GM18498 (cell line): Measurements from ENCODE around the gene SNW1.
"Not testable (repeated sequence)": the region's sequence is repeated elsewhere in the genome, so short reads cannot be mapped to it uniquely, and the experiment has no call there.

Experiments used
- ATAC-seq: cut with Tn5 transposase; IDR thresholded peaks from one replicate; pipeline ENCODE4 v1.9.1; 2021; ENCODE audit warnings: mild to moderate bottlenecking, moderate library complexity; ENCODE audit not compliant: unreplicated experiment

Gene SNW1

GRCh38 chr14:77760381-77761204, at the start of gene SNW1:
Gene SNW1, minus strand, starts transcription at chr14:77761156. Its CDS starts 29 bp downstream, at chr14:77761127.
- ATAC-seq: peak; percentile 94

- ATAC-seq: no peak
Measured at GRCh38 chr14:77809011-77809410, 48.1 kb upstream of the SNW1 start.

GRCh38 chr14:77808250-77808649, 47.3 kb upstream of the SNW1 start:
- no peak for ATAC-seq

DNA sequence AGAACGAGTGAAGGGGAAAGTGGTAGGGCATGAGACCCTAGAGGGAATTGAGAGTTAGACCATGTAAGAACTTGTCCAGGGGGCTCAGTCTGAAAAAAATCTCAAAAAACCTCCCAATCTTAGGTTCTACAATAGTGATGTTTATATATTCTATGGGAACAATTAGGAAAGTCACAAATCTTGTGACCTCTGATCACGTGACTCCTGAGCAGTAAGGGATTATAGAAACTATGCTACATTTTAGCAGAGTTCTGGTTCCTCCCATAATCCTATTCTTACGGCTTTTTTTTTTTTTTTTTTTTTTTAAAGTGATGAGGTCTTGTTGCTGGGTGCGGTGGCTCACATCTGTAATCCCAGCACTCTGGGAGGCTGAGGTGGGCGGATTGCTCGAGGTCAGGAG, 44.8 kb upstream of the SNW1 start:
- no peak for ATAC-seq

GRCh38 chr14:77804592-77804991, 43.6 kb upstream of the SNW1 start:
- no peak for ATAC-seq

DNA sequence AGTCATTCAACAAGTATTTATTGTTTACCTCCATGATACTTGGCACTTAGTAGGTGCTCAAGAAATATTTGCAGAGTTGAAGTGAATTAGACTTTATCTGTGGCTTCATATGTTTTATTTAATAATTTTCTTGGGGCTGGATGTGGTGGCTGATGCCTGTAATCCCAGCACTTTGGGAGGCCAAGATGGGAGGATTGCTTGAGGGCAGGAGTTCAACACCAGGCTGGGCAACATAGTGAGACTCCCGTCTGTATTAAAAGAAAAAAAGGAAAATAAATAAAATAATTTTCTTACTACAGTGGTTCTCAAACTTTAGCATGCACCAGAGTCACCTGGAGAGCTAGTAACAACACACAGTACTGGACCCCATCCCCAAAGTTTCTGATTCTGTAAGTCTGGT, 39.9 kb upstream of the SNW1 start:
- no peak for ATAC-seq

DNA sequence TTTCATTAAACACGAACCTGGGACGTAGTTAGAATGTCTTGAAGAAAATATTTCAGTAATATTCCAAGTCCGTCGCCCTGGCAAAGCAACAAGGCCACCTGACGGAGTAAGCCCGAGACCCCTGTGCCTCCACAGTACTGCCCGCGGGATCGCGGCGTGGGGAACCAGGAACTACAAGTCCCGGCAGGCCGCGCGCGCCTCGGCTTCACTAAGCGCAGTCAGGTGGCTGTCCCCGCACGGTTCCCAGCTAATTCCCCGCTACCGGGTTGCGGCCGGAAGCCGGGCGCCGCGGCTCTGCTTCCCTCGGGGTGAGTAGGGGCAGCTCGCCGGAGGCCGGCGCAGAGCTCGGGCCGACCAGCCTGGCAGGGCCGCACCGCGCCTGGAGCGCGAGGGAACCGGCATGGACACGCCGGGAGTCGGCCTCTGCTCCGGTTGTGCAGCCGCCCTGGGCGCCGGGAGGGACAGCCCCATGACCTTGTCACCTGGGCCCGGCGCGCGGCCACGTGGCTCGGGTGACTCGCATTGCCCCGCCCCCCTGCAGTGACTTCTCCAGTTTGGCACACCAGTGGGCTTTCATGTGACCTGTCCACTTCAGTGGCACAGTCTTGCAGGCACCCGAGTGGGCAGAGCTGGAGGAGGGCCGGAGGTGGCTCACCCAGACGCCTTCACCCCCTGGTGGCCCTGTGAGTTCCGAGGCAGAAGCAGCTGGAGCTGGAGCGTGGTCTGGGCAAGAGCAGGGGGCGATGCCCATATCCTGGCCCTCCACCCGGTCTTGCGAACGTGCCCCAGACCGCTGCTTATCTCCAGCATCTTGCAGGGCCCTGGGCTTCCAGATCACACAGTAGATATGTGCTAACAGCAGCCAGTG, 39.1 kb upstream of the SNW1 start, which contains the start of gene ADCK1:
TSS of gene ADCK1 (plus strand) at position 247 of the 868 bp plus-strand sequence. CDS start 18,870 bp downstream, outside the sequence.
- peak; percentile 96 for ATAC-seq

- ATAC-seq: not testable (repeated sequence)
Measured at GRCh38 chr14:77799456-77799855, 38.5 kb upstream of the SNW1 start.

DNA sequence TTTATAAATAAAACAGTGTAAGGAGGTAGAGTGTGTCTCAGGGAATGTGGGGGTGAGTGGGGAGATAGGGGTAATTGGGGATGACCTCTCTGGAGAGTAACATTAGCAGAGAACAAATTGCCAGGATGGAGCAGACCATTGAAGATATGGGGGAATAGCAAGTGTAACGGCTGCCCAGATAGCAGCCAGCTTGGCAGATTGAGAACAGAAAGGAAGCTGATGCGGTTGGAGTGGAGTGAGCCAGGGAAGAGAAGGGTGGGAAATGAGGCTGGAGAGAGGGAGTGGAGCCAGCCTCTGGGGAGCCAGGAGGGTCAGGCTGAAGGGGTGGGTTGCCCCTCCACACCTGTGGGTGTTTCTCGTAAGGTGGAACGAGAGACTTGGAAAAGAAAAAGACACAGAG, 33.4 kb upstream of the SNW1 start:
- ATAC-seq: no peak

- ATAC-seq: not testable (repeated sequence)
Measured at GRCh38 chr14:77793255-77793654, 32.3 kb upstream of the SNW1 start.

DNA sequence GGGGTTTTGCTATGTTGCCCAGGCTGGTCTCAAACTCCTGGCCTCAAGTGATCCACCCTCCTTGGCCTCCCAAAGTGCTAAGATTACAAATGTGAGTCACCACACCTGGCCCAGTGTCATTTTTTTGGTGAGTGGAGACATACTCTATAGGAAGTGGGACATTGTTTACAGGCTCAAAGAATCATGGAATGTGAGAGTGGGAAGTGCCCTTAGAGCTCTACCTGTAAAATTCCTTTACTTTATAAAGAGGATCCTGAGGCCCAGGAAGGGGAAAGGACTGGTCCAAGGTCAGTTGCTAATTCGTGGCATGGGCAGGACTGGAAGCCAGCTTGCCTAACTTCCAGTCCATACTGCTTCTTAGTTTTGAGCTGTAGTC, 30.3 kb upstream of the SNW1 start:
- no peak for ATAC-seq

GRCh38 chr14:77790566-77791224, 29.7 kb upstream of the SNW1 start:
- no peak for ATAC-seq

- ATAC-seq: no peak
Measured at GRCh38 chr14:77786148-77786547, 25.2 kb upstream of the SNW1 start.

DNA sequence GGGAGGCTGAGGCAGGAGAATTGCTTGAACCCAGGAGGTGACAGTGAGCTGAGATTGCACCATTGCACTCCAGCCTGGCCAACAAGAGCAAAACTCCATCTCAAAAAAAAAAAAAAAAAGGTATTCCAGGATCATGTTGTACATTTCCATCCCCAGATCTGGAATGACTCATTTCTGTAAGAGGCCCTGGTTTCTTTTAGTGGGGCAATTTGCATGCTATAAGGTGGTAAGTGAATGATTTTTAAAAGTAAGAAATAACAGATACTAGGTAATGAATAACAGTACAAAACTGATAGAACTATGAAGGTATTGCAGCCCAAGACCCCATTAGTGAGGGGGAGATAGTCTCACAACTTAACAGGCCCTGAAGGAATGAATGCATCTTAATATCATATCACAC, 21.2 kb upstream of the SNW1 start:
- ATAC-seq: no peak

GRCh38 chr14:77773966-77774365, 13.0 kb upstream of the SNW1 start:
- not testable (repeated sequence) for ATAC-seq

- ATAC-seq: not testable (repeated sequence)
Measured at GRCh38 chr14:77768442-77769069, 7.6 kb upstream of the SNW1 start.

GRCh38 chr14:77763978-77764377, 3.0 kb upstream of the SNW1 start:
- no peak for ATAC-seq

GRCh38 chr14:77763316-77763715, 2.4 kb upstream of the SNW1 start:
- no peak for ATAC-seq

- peak; percentile 28 for ATAC-seq
Measured at GRCh38 chr14:77761205-77761931, 412 bp upstream of the SNW1 start.
